GM19025 (cell line): ENCODE measurements around the gene CYBB.

Experiments
- ATAC-seq: cut with Tn5 transposase; IDR thresholded peaks from one replicate; pipeline ENCODE4 v1.9.1; 2021; ENCODE audit warnings: mild to moderate bottlenecking, low read depth, moderate library complexity; ENCODE audit not compliant: unreplicated experiment

Gene CYBB

DNA sequence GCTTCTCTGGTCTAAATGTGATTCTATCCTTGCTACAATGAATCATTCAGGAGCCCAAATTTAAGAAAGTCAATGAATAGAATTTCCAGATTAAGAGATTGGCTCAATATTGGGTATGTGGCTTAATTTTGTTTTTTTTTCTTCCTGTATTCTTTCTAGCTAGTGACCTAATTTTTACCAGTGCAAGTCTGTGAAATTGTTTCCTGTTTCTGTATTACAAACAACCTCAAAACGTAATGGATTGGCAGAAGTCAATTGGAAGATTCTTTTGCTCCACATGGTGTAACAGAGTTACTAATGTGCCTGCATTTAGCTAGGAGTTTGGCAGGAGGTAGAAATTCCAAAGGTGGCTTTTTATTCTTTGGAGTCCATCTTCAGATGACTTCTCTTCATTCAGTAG, 49.9 kb downstream of the CYBB start:
- no peak for ATAC-seq

DNA sequence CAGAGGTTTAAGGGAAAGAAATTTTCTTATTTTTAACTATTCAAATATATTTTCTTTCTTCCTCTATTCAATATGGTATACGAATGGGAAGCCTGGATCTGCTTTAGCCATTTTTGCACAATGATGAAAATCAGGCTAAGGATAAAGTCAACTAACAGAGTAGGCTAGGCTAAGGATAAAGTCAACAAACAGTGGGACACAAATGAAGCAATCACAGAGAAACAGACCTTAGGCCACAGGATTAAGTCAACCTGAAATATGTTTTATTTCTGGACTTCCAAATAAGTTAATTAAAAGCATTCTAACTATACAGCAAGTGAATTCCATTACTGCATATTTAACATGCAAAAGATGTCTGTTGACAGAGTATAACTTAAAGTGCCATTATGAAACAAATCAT, 50.5 kb downstream of the CYBB start:
- ATAC-seq: no peak

DNA sequence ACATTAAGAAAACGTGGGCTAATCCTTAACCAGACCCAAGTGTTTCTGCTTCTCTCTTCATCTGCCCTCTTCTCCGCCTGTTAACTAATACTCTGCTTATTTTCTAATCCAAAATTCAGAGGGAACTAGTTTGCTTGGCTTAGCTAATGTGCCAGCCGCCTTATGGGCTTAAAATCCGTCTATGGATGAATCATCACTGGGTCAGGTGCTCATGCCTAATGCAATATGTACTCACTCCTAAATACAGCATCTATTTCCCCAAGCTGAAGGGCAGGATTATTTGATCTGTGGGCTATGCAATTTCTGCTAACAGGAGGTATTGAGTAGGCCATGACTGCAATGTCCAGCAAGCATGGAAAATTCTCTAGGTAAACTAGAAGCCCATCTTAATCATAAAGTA, 55.1 kb downstream of the CYBB start:
- no peak for ATAC-seq

DNA sequence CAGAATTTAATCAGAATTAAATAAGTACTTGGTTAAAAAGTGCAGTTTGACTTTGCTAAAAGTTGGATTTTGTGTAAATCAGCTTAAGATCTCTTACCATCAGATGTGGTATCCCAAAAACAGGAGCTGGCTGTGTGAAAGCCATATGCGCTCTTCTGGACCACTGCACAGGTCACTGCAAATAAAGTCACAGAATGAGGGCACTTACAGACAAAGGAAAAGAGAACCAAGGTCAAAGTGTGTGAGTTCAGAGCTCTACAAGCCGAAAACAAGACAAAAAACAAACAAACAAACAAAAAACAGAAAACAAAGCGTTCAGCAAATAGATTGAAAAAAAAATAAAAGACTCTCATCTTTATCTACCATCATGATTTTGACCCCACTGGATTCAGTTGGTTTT, 61.1 kb downstream of the CYBB start:
- no peak for ATAC-seq

- no peak for ATAC-seq
These were observed 64.8 kb downstream of the CYBB start for GRCh38 chrX:37844622-37845021.

GRCh38 chrX:37846141-37846540, 66.3 kb downstream of the CYBB start:
- ATAC-seq: no peak

DNA sequence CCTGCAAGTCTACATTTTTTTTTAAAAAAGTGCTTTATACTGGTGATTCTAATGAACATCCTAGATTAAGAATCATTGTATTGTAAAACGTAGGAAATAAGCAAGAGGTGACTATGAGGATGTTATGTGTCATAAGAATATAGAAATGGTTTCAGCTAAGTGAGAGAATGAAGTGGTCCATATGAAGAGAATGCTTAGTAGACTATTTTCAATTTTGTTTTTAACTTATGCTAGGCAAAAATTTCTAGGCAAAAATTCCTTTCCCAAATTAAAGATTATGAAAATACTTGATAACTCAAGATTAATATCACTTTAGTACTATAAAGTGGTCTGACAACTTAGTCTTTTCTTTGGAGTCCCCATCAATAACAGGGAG, 66.7 kb downstream of the CYBB start:
- ATAC-seq: no peak

GRCh38 chrX:37846934-37847732, 67.3 kb downstream of the CYBB start, which contains the start of gene DYNLT3:
DYNLT3 (minus strand) TSS chrX:37847571; CDS start chrX:37847510, 61 bp downstream.
- ATAC-seq: peak; percentile 100

- no peak for ATAC-seq
These were observed 67.9 kb downstream of the CYBB start for GRCh38 chrX:37847733-37848197.

DNA sequence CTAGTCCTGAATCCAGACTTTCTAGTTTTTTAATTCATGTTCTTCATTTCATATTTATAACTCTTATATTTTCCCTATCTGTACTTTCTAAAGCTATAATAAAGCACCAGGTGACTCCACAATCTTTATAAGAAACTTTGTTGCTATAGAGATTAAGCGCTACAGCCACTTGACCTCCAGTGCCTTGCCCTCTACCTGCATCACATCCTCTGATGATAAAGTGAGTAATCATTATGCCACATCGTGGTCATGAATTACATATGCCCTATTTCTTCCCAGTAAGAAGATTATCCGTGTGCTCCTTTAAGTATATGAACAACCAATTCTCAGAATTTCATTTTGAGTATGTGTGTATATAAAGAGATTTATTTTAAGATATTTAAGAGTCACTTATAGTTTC, 74.3 kb downstream of the CYBB start:
- ATAC-seq: no peak

- no peak for ATAC-seq
These were observed 74.9 kb downstream of the CYBB start for GRCh38 chrX:37854748-37855147.

DNA sequence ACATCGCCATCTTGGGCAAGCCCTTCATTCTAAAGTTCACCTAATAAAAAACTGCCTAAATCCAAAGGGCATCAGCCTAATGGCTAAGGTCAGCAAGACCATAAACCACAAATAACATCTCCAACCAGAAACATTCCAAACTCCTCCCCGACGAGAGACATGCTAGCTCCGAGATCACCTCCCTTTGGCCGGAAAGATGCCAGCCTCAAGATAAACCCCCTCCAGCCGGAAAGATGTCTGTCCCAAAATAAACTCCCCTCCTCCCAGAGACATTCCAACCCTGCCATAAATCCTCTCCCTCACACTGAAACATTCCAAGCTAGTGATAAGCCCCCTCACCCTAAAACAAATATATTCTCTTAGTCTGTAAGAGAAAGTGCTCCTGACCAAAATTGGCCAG, 80.9 kb downstream of the CYBB start:
- ATAC-seq: no peak

GRCh38 chrX:37862851-37863250, 83.0 kb downstream of the CYBB start:
- no peak for ATAC-seq
